ES-I3 (cell line): ENCODE results near the gene SH2B2.
"Not testable (repeated sequence)": the region's sequence is repeated elsewhere in the genome, so short reads cannot be mapped to it uniquely, and the experiment has no call there.

Source experiments
- H3K36me3 ChIP-seq: 2 replicates; pipeline ENCODE4 v1.6.1; 2013; ENCODE audit warnings: mild to moderate bottlenecking, low read length, control low read depth, moderate library complexity; ENCODE audit not compliant: insufficient read depth
- H3K4me1 ChIP-seq: 2 replicates; pipeline ENCODE4 v1.6.1; 2013; ENCODE audit warnings: mild to moderate bottlenecking, control low read depth, low read length; ENCODE audit not compliant: insufficient read depth
- H3K9ac ChIP-seq: 2 replicates; pipeline ENCODE4 v1.6.1; 2013; ENCODE audit warnings: low read depth, mild to moderate bottlenecking, low read length, moderate library complexity
- H3K9me3 ChIP-seq: 2 replicates; pipeline ENCODE4 v1.6.1; 2013; ENCODE audit warnings: mild to moderate bottlenecking, low read length, moderate library complexity; ENCODE audit not compliant: control insufficient read depth, insufficient read depth

Gene SH2B2

GRCh38 chr7:102337420-102337819 lies 50.8 kb downstream of the SH2B2 start:
- not testable (repeated sequence) for H3K4me1 ChIP-seq, H3K9ac ChIP-seq, H3K9me3 ChIP-seq, H3K36me3 ChIP-seq

DNA sequence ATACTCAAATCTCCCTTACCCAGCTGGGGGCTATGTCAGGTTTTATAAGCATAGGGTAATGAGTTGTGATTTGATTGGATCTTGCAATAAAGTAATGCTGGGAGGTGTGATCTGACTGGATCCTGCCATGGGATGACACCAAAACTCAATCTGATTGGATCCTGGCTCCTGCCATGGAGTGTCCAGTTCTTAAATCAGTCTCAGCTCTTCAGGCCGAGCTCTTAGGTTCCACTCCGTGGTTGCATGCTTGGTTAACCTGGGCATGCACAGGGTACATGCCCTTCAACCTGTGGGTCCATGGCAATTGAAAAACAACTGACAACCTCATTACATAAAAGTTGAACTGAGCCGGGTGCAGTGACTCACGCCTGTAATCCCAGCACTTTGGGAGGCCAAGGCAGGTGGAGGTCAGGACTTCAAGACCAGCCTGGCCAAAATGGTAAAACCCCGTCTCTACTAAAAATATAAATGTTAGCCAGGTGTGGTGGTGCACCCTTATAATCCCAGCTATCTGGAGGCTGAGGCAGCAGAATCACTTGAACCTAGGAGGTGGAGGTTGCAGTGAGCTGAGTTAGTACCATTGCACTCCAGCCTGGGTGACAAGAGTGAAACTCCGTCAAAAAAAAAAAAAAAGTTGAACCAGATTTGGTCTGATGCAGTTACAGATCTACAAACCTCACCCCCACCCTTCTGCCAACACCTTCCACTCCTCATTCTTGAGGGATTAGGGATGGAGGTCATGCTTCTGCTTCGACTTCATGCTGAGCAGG lies 54.1 kb downstream of the SH2B2 start:
- not testable (repeated sequence) for H3K9ac ChIP-seq, H3K4me1 ChIP-seq, H3K9me3 ChIP-seq, H3K36me3 ChIP-seq

DNA sequence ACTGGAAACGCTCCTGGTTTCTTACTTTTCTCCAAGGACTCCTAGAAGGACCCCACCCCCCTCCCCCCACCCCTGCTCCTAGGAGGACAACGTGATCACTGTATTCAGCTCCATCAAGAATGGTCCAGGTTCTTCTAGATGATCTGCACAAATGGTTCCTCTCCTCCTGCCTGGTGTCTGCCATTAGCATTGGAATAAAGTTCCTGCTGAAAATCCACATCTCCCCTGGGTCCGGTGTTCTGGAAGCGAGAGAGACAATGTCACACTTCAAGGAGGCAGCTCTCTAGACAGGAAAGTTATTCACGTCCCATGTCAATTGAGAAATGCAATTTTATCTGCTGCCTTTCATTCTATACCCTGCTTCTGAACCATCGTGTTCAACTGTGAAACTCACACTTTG lies 60.3 kb downstream of the SH2B2 start:
- not testable (repeated sequence) for H3K9me3 ChIP-seq, H3K36me3 ChIP-seq, H3K9ac ChIP-seq, H3K4me1 ChIP-seq

DNA sequence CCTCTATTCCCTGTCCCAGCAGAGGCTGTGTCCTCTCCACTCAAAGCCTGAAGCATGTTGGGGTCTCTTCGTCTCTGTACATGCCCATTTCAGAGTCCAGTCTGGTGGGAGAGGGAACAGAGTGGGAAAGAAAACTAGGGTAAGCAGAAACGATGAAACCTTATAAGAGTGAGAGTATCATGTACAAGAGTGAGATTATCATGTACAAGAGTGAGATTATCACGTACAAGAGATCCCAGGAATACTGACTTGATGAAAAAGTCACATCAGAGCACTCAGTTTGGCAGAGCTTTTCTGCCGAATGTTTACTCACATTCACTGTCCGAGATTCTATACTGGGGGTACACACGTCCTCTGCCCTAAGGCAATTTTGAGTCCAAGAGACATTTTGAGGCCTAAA lies 69.7 kb downstream of the SH2B2 start, which contains the start of gene SPDYE6:
Gene SPDYE6, minus strand, starts transcription at position 101 of the 400 bp plus-strand sequence. CDS start 421 bp downstream, outside the sequence.
- not testable (repeated sequence) for H3K9ac ChIP-seq, H3K9me3 ChIP-seq, H3K36me3 ChIP-seq, H3K4me1 ChIP-seq

GRCh38 chr7:102363549-102364393 lies 77.1 kb downstream of the SH2B2 start:
- not testable (repeated sequence) for H3K36me3 ChIP-seq, H3K4me1 ChIP-seq, H3K9me3 ChIP-seq
- H3K9ac ChIP-seq, result peak overlapping the region; percentile 46; the same call in 1 of the 2 replicates

DNA sequence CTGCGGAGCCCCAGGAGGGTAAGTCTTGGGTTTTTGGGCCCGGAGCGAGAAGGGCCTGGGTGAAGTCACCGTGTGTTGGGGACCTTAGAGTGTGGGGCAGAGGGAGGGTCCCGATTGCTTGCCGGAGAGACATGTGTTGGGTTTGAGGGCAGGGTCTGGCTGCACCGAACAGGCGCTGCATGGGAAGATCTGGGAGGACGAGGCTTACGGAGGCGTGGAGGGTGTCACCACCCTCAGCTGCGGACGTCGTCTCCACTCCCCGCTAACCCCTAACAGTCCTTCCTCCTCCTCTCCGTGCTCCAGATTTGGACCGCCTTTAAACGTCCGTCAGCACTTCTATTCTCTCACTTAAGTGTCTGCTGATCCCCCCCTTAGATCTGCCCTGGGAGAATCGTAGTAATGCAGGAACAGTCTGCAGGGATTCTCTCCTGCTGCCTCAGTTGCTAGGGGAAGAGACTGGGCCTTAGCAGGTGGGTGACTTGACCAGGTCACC lies 77.8 kb downstream of the SH2B2 start:
- not testable (repeated sequence) for H3K4me1 ChIP-seq, H3K36me3 ChIP-seq, H3K9me3 ChIP-seq
- peak overlapping the region; percentile 46; the same call in 1 of the 2 replicates for H3K9ac ChIP-seq

DNA sequence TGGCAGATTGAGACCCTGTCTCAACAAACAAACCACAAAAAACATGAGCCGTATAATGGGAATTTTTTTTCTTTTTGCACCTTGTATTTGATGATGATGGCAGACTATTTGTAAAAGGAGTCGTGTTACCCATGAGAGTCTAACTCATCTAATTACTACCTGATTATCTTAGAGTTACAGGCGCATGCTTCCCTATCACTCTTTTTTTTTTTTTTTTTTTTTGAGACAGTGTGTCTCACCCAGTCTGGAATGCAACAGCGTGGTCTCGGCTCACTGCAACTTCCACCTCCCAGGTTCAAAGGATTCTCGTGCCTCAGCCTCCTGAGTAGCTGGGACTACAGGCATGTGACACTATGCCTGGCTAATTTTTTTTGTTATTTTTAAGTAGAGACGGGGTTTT lies 78.7 kb downstream of the SH2B2 start:
- not testable (repeated sequence) for H3K4me1 ChIP-seq, H3K9me3 ChIP-seq, H3K9ac ChIP-seq, H3K36me3 ChIP-seq

DNA sequence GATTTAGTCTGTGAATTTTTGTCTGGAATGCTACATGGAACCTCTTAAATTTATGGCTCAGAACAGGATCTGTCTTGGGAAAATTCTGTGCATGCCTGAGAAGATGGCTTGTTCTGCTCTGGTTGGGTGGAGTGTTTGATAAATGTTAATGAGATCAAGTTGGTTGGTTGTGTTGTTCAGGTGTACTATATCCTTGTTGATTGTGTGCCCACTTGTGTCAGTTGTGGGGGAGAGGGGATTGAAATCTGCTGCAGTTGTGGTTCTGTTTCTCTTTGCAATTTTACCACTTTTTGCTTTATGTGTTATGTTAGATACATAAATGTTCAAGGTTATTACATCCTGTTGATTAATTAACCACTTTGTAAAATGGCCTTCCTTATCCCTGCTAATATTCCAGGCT lies 83.4 kb downstream of the SH2B2 start:
- H3K4me1 ChIP-seq, H3K36me3 ChIP-seq, H3K9me3 ChIP-seq, H3K9ac ChIP-seq: not testable (repeated sequence)
